ENCODE measurements around the gene CD22. TPM values are rescaled to one million over a fixed set of nuclear protein-coding genes. Genes with fewer than 3 reads are reported as not detected.
A peak's percentile ranks its signal among the peaks of the same experiment; 100 is the strongest.

CD22 gene
- total and polyA plus RNA-seq, 8 donors: 0.32 to 2.1 (median 0.71) TPM

DNA sequence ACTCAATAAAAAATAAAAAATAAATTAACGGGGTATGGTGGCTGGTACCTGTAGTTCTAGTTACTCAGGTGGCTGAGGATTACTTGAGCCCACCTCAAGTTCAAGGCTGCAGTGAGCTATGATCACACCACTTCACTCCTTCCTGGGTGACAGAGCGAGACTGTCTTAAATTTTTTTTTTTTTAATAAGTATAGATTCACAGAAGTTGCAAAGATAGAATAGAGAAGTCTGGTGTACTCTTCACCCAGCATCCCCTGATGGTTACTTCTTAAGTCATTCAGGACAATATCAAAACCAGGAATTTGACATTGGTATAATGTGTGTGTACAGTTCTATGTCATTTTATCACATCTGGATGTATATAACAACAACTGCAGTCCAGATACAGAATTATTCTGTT, 7.7 kb upstream of the CD22 start:
- DNase-seq (no peak), ATAC-seq (no peak), FAIRE-seq (no peak)
- Histone ChIP-seq H3K27ac (no peak overlapping the region), H3K4me1 (no peaks in the 10 kb centered on the region), H3K27me3 (no peaks in the 10 kb centered on the region), H3K4me3 (no peak overlapping the region), H3K9me3 (no peaks in the 10 kb centered on the region), H3K36me3 (no peaks in the 10 kb centered on the region)
- WGBS, 2 donors: 87 to 88% methylated on average over 2 of the region's 2 CpGs
- TF ChIP-seq, protein P1, sequence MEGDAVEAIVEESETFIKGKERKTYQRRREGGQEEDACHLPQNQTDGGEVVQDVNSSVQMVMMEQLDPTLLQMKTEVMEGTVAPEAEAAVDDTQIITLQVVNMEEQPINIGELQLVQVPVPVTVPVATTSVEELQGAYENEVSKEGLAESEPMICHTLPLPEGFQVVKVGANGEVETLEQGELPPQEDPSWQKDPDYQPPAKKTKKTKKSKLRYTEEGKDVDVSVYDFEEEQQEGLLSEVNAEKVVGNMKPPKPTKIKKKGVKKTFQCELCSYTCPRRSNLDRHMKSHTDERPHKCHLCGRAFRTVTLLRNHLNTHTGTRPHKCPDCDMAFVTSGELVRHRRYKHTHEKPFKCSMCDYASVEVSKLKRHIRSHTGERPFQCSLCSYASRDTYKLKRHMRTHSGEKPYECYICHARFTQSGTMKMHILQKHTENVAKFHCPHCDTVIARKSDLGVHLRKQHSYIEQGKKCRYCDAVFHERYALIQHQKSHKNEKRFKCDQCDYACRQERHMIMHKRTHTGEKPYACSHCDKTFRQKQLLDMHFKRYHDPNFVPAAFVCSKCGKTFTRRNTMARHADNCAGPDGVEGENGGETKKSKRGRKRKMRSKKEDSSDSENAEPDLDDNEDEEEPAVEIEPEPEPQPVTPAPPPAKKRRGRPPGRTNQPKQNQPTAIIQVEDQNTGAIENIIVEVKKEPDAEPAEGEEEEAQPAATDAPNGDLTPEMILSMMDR (IDR thresholded peaks at IDR 0.05): no peak
- intact Hi-C loops (cut with DNase I): no loop called here

GRCh38 chr19:35322014-35322413, 7.0 kb upstream of the CD22 start:
- Histone ChIP-seq H3K4me3 (no peak overlapping the region), H3K4me1 (no peaks in the 10 kb centered on the region), H3K36me3 (no peaks in the 10 kb centered on the region), H3K27me3 (no peaks in the 10 kb centered on the region), H3K9me3 (no peaks in the 10 kb centered on the region), H3K27ac (no peak overlapping the region)
- ATAC-seq (no peak), FAIRE-seq (no peak), DNase-seq (no peak)
- TF ChIP-seq, protein P1 (IDR thresholded peaks at IDR 0.05): no peak
- 85 to 91% methylated on average over 9 of the region's 9 CpGs for WGBS, 2 donors
- intact Hi-C loops (cut with DNase I): no loop called here

- Histone ChIP-seq H3K27ac (no peak overlapping the region), H3K4me3 (no peak overlapping the region), H3K4me1 (no peaks in the 10 kb centered on the region), H3K27me3 (no peaks in the 10 kb centered on the region), H3K36me3 (no peaks in the 10 kb centered on the region), H3K9me3 (no peaks in the 10 kb centered on the region)
- FAIRE-seq: no peak
- WGBS, 2 donors: 71 to 75% methylated on average over 4 of the region's 4 CpGs
- intact Hi-C loops (cut with DNase I): no loop called here
- ATAC-seq: no peak
- peak in 1 of 6 donors; percentile 3 for DNase-seq
- TF ChIP-seq, protein P1 (IDR thresholded peaks at IDR 0.05): no peak
Observed at GRCh38 chr19:35327642-35328041, 1.3 kb upstream of the CD22 start.

DNA sequence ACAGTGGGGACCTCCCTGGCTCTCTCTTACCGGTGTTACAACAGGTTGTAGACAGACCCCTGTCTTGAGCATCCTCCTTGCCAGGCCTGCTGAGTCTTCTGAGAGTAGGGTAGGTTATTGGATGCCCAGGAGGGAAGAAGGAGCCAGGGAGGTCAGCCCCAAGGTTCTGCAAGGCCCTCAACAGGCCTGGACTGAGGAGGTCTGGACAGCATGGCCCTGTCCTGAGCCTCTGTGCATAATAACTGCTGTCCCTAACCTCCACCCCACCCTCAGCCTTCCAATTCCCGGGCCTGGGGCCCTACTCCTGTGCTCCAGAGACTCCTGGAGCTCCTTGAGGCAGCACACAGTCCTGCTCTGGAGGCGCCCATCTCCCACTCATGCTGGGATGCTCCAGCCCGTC, 336 bp downstream of the CD22 start:
- Histone ChIP-seq H3K4me3 (no peak overlapping the region), H3K27me3 (no peaks in the 10 kb centered on the region), H3K9me3 (no peaks in the 10 kb centered on the region), H3K36me3 (no peaks in the 10 kb centered on the region), H3K27ac (no peak overlapping the region), H3K4me1 (no peaks in the 10 kb centered on the region)
- ATAC-seq (no peak), DNase-seq (no peak), FAIRE-seq (no peak)
- TF ChIP-seq, protein P1 (IDR thresholded peaks at IDR 0.05): no peak
- 73 to 77% methylated on average over 4 of the region's 4 CpGs for whole genome bisulfite sequencing, 2 donors
- intact Hi-C loops (cut with DNase I): no loop called here

GRCh38 chr19:35330475-35330874, 1.5 kb downstream of the CD22 start:
- DNase-seq: no peak
- TF ChIP-seq, protein P1 (IDR thresholded peaks at IDR 0.05): no peak
- intact Hi-C loops (cut with DNase I): no loop called here
- H3K36me3 ChIP-seq: no peaks in the 10 kb centered on the region
- no peak overlapping the region for H3K4me3 ChIP-seq
- no peak overlapping the region for H3K27ac ChIP-seq
- no peak for FAIRE-seq
- WGBS, 2 donors: 58 to 64% methylated on average over 7 of the region's 7 CpGs
- H3K9me3 ChIP-seq: no peaks in the 10 kb centered on the region
- no peak for ATAC-seq
- no peaks in the 10 kb centered on the region for H3K27me3 ChIP-seq
- no peaks in the 10 kb centered on the region for H3K4me1 ChIP-seq

Measured in pancreas (tissue), 10 donors.